K562 (cell line): ENCODE results near the gene RTN4. TPM values are rescaled to one million over a fixed set of nuclear protein-coding genes. Genes with fewer than 3 reads are reported as not detected.

ENCODE experiments used
- ATAC-seq: fragments of 200-7000 bp; cut with Tn5 transposase; 3 replicates; pipeline ENCODE4 v1.9.1; 2020; ENCODE audit warnings: moderate library complexity
- BruUV-seq: library from RNA; stranded (reverse); fragments of 400-500 nt; replicated peaks from 2 replicates; lab custom pipeline; 2021; lab: Mats Ljungman, UMichigan
- CTCF ChIA-PET: fragments of 300-600 bp; formaldehyde crosslinking; extraction: SDS; loops from one replicate; lab custom pipeline; 2021; ENCODE audit warnings: low intra/inter-chr PET ratio; lab: Yijun Ruan, JAX
- POLR2A ChIA-PET: fragments of 300-600, 350-650 bp; sonication (Branson Sonifier 250); formaldehyde crosslinking; extraction: SDS; loops from one replicate; lab custom pipeline; 2021; ENCODE audit warnings: antibody characterized with exemption, inconsistent platforms; lab: Yijun Ruan, JAX
- DNase-seq, 4 experiments: peaks; one replicate each; pipeline versions ENCODE4 v3.0.0 to v3.0.0-alpha.2; 2011 to 2018; ENCODE audit warnings: low spot score in 3 of 4, mixed read lengths in 3 of 4; ENCODE audit errors: extremely low read depth in 1 of 4
- FAIRE-seq: peaks from 2 replicates; lab custom pipeline; 2011; peaks lifted over from hg19 to GRCh38; lab: Jason Lieb, UNC
- H2AFZ ChIP-seq: 2 replicates; pipeline ENCODE4 v1.6.0; 2011; ENCODE audit warnings: low read depth, low read length, control low read depth, inconsistent platforms
- H3K27ac ChIP-seq: fragments of 200-600 bp; 3 replicates; pipeline ENCODE4 v1.8.0; 2011; ENCODE audit warnings: low read depth, mild to moderate bottlenecking, control low read depth, inconsistent platforms, low read length, moderate library complexity, mixed read lengths; ENCODE audit errors: extremely low read depth
- H3K27me3 ChIP-seq, 2 experiments: fragments of 300-600 bp in 1 of 2; 2 replicates in 1 of 2; 3 replicates in 1 of 2; pipeline versions ENCODE4 v1.6.0 to v1.8.0; 2011; ENCODE audit warnings: inconsistent platforms in 2 of 2, low read length in 2 of 2, mild to moderate bottlenecking in 1 of 2, mixed read lengths in 1 of 2, moderate library complexity in 1 of 2; ENCODE audit not compliant: control insufficient read depth in 2 of 2, insufficient read depth in 2 of 2
- H3K36me3 ChIP-seq: fragments of 300-600 bp; 3 replicates; pipeline ENCODE4 v1.8.0; 2011; ENCODE audit warnings: mild to moderate bottlenecking, low read length, inconsistent platforms; ENCODE audit not compliant: control insufficient read depth, insufficient read depth
- H3K4me1 ChIP-seq, 2 experiments: fragments of 200-600 bp in 1 of 2; replicated peaks in 1 of 2; 2 replicates in 1 of 2; 3 replicates in 1 of 2; pipeline versions ENCODE4 v1.5.1 to v1.8.0; 2011; ENCODE audit warnings: inconsistent platforms in 2 of 2, low read length in 2 of 2, mild to moderate bottlenecking in 1 of 2, mixed read lengths in 1 of 2, moderate library complexity in 1 of 2; ENCODE audit not compliant: control insufficient read depth in 2 of 2, insufficient read depth in 2 of 2
- H3K4me2 ChIP-seq: 2 replicates; pipeline ENCODE4 v1.6.1; 2011; ENCODE audit warnings: low read length, control low read depth, inconsistent platforms, mixed read lengths; ENCODE audit not compliant: insufficient read depth
- H3K4me3 ChIP-seq: fragments of 200-600 bp; sonication (generic), shearing (Covaris generic); 2 replicates; pipeline ENCODE4 v1.5.1; 2016; ENCODE audit warnings: control low read depth, inconsistent platforms
- H3K79me2 ChIP-seq: fragments of 200-600 bp; 3 replicates; pipeline ENCODE4 v1.8.0; 2011; ENCODE audit warnings: low read length, inconsistent platforms; ENCODE audit not compliant: control insufficient read depth, insufficient read depth
- H3K9ac ChIP-seq, 2 experiments: 2 replicates each; pipeline versions ENCODE4 v1.6.0 to v1.6.1; 2011; ENCODE audit warnings: low read depth in 2 of 2, low read length in 2 of 2, control low read depth in 1 of 2, inconsistent platforms in 1 of 2, mild to moderate bottlenecking in 1 of 2, mixed read lengths in 1 of 2; ENCODE audit not compliant: insufficient read depth in 1 of 2
- H3K9me1 ChIP-seq: one replicate; pipeline ENCODE4 v1.6.0; 2011; ENCODE audit warnings: inconsistent platforms, mild to moderate bottlenecking, low read length, moderate library complexity; ENCODE audit not compliant: control insufficient read depth, insufficient read depth
- H3K9me3 ChIP-seq: replicated peaks from 2 replicates; pipeline ENCODE4 v1.5.1; 2011; ENCODE audit warnings: low read depth, low read length, inconsistent platforms; ENCODE audit not compliant: control insufficient read depth, insufficient read depth
- H4K20me1 ChIP-seq: replicated peaks from 2 replicates; pipeline ENCODE4 v1.6.1; 2011; ENCODE audit warnings: low read length, inconsistent platforms, mixed read lengths; ENCODE audit not compliant: control insufficient read depth, insufficient read depth
- BACH1 ChIP-seq: fragments of 200-800 bp; sonication (Bioruptor generic); IDR thresholded peaks from 2 replicates; pipeline ENCODE4 v1.6.1; 2016; ENCODE audit warnings: missing genetic modification characterization, missing compliant biosample characterization
- CBFA2T2 ChIP-seq: fragments of 450-650 bp; conservative IDR thresholded peaks from 2 replicates; pipeline ENCODE4 v1.6.1; 2017; ENCODE audit warnings: mild to moderate bottlenecking
- L3MBTL2 ChIP-seq: fragments of 450-650 bp; IDR thresholded peaks from 2 replicates; pipeline ENCODE4 v1.6.1; 2016; ENCODE audit warnings: mild to moderate bottlenecking, moderate library complexity
- NFE2L1 ChIP-seq: fragments of 450-650 bp; IDR thresholded peaks from 2 replicates; pipeline ENCODE4 v1.6.1; 2016; ENCODE audit warnings: missing genetic modification characterization, low read depth, mild to moderate bottlenecking, missing compliant biosample characterization, moderate library complexity, borderline replicate concordance
- SRSF1 ChIP-seq: fragments of 200-400 bp; formaldehyde crosslinking; IDR thresholded peaks from 2 replicates; pipeline ENCODE4 v1.6.1; 2017; ENCODE audit warnings: mild to moderate bottlenecking, low read depth, low read length, moderate library complexity
- ZNF436 ChIP-seq: fragments of 250-450, 450-650 bp; sonication (Bioruptor Pico); formaldehyde crosslinking; IDR thresholded peaks from 2 replicates; pipeline ENCODE4 v1.7.0; 2020; ENCODE audit warnings: mild to moderate bottlenecking
- ZNF668 ChIP-seq: fragments of 250-450 bp; sonication (Bioruptor Pico); IDR thresholded peaks from 2 replicates; pipeline ENCODE4 v1.8.0; 2022; ENCODE audit warnings: mild to moderate bottlenecking, inconsistent platforms
- ZNF780A ChIP-seq: fragments of 250-450 bp; sonication (Bioruptor Pico); IDR thresholded peaks from 2 replicates; pipeline ENCODE4 v1.5.0; 2021; ENCODE audit warnings: mild to moderate bottlenecking
- WGBS: fragments of 100-300 bp; shearing (Covaris generic); methylation state at CpG from one replicate; pipeline ENCODE4 v1.1.6; 2016; ENCODE audit warnings: low coverage, mixed read lengths; ENCODE audit not compliant: insufficient coverage; ENCODE audit errors: missing lambda C conversion rate; 5-methylcytosine and 5-hydroxymethylcytosine counted together
- in situ Hi-C: fragments of 300-500 bp; cut with MboI; formaldehyde crosslinking; loops from 4 replicates; pipeline ENCODE4 v1.15.0; 2018; ENCODE audit warnings: inconsistent platforms, mixed read lengths
- intact Hi-C: fragments of 100-400 bp; cut with micrococcal nuclease; formaldehyde crosslinking; loops from 2 replicates; pipeline ENCODE4 v1.14.2; 2022
- polyA plus RNA-seq, 8 experiments: library from polyadenylated mRNA; depleted of rRNA in 4 of 8; stranded (reverse) in 5 of 8; unstranded in 3 of 8; fragments of >200 nt; fragmentation: Nextera tagmentation in 2 of 8; fragmentation: Illumina TruSeq in 1 of 8; extraction: Ambion mirVana in 2 of 8; extraction: Trizol in 1 of 8; gene quantifications; 2 replicates each; pipeline versions ENCODE4 v1.2.1 to v1.2.3, GENCODE V29; 2011 to 2014; ENCODE audit warnings: inconsistent platforms in 1 of 8, missing spikeins in 1 of 8
- total RNA-seq, 7 experiments: library from RNA; depleted of rRNA in 6 of 7; stranded (reverse); fragments of >200 nt in 6 of 7; fragmentation: Illumina TruSeq in 2 of 7; extraction: Trizol in 2 of 7; gene quantifications; 2 replicates each; pipeline versions ENCODE4 v1.2.1 to v1.2.3, GENCODE V29; 2011 to 2021; ENCODE audit warnings: low replicate concordance in 1 of 7

Gene RTN4
- total and polyA plus RNA-seq, 9 of the 15 experiments (the other 6 are each of a cell fraction or from before 2014, with no cell fraction given): 73.0 to 248 (median 116) TPM

- no peak overlapping the region for H3K4me2 ChIP-seq
- no peaks in the 10 kb centered on the region for H3K9me1 ChIP-seq
- H3K79me2 ChIP-seq: peaks cover 99% of the 10 kb centered on the region
- no peak overlapping the region for H3K4me3 ChIP-seq
- no peak overlapping the region for H2AFZ ChIP-seq
- H3K27me3 ChIP-seq: no peaks in the 10 kb centered on the region
- H4K20me1 ChIP-seq: peaks cover 47% of the 10 kb centered on the region
- intact Hi-C loops (no loop called here), in situ Hi-C loops (no loop called here)
- ATAC-seq (peak; percentile 5), FAIRE-seq (no peak), DNase-seq (no peak)
- POLR2A ChIA-PET: interaction anchor here (0.7 to 1.7 kb wide), 3 partner anchors 10 to 26 kb away, joined by 3 to 4 read pairs (median 3); no protein-coding TSS in a partner anchor
- CTCF ChIA-PET: interaction anchor here (0.6 kb wide), 1 partner anchor 44 kb away, joined by 6 read pairs; no protein-coding TSS in a partner anchor
- 69% methylated on average over 3 of the region's 3 CpGs for WGBS
- no peaks in the 10 kb centered on the region for H3K9me3 ChIP-seq
- H3K4me1 ChIP-seq: peaks cover 2 to 22% of the 10 kb centered on the region in 2 experiments; a peak in 4 of 5 replicates
- H3K36me3 ChIP-seq: peaks cover 5% of the 10 kb centered on the region; the same call in 2 of the 3 replicates
- H3K9ac ChIP-seq: no peak overlapping the region
- no peak overlapping the region for H3K27ac ChIP-seq
- no peak for TF ChIP-seq NFE2L1 (tag)
- no peak for TF ChIP-seq CBFA2T2
- TF ChIP-seq ZNF436 (CRISPR knock-in tag): no peak
- TF ChIP-seq L3MBTL2: no peak
- no peak for TF ChIP-seq ZNF780A
- no peak for TF ChIP-seq ZNF668 (CRISPR knock-in tag)
- no peak for TF ChIP-seq BACH1
- TF ChIP-seq SRSF1: no peak
- no TSS peak for BruUV-seq
Measured at GRCh38 chr2:54995553-54995952, 54.7 kb downstream of the RTN4 start.
